Sigmoid colon (tissue), 4 donors: ENCODE results near the gene SFRP2.

ENCODE experiments used
- CTCF ChIP-seq, 4 experiments: fragments of 450-650 bp in 3 of 4; fragments of 200-600 bp in 1 of 4; IDR thresholded peaks; one replicate each; pipeline ENCODE4 v1.5.1; 2016 to 2019; ENCODE audit warnings: antibody characterized with exemption in 4 of 4, mild to moderate bottlenecking in 3 of 4, moderate library complexity in 2 of 4
- EP300 ChIP-seq, 4 donors: sonication (generic); formaldehyde crosslinking; IDR thresholded peaks; one replicate each; pipeline ENCODE4 v1.6.1; 2017; ENCODE audit warnings: antibody characterized with exemption in 4 of 4
- POLR2A ChIP-seq, 2 donors: fragments of 450-650 bp; IDR thresholded peaks; one replicate each; pipeline ENCODE4 v1.6.1; 2016; ENCODE audit warnings: antibody characterized with exemption in 2 of 2, mild to moderate bottlenecking in 2 of 2, moderate library complexity in 2 of 2
- POLR2AphosphoS5 ChIP-seq, 4 donors: sonication (generic); formaldehyde crosslinking; IDR thresholded peaks; one replicate each; pipeline ENCODE4 v1.6.1; 2017; ENCODE audit warnings: antibody characterized with exemption in 4 of 4

- TF ChIP-seq CTCF (IDR thresholded peaks at IDR 0.05) (no peak), POLR2AphosphoS5 (IDR thresholded peaks at IDR 0.05) (no peak), POLR2A (IDR thresholded peaks at IDR 0.05) (no peak), EP300 (IDR thresholded peaks at IDR 0.05) (no peak)
Measured at GRCh38 chr4:153806073-153806472, 17.2 kb upstream of the SFRP2 start.
